GM12892 (cell line): Measurements from ENCODE around the gene RTN4.
"Not testable (repeated sequence)": the region's sequence is repeated elsewhere in the genome, so short reads cannot be mapped to it uniquely, and the experiment has no call there.

Experiments
- DNase-seq: peaks from one replicate; pipeline ENCODE4 v3.0.0; 2011; ENCODE audit not compliant: insufficient read length
- FAIRE-seq: peaks from 2 replicates; lab custom pipeline; 2011; peaks lifted over from hg19 to GRCh38; lab: Jason Lieb, UNC
- POLR2A ChIP-seq: IDR thresholded peaks from 2 replicates; pipeline ENCODE4 v1.6.1; 2011; ENCODE audit warnings: low read depth, low read length, control low read depth
- POLR2AphosphoS5 ChIP-seq: IDR thresholded peaks from 2 replicates; pipeline ENCODE4 v1.6.1; 2011; ENCODE audit warnings: low read depth, low read length, control low read depth
- TAF1 ChIP-seq: IDR thresholded peaks from 2 replicates; pipeline ENCODE4 v1.6.1; 2011; ENCODE audit warnings: low read depth, mild to moderate bottlenecking, control low read depth, low read length, borderline replicate concordance

Gene RTN4

GRCh38 chr2:55011831-55012671 lies 38.2 kb downstream of the RTN4 start:
- TF ChIP-seq TAF1 (no peak), POLR2A (no peak), POLR2AphosphoS5 (no peak)
- DNase-seq (no peak), FAIRE-seq (no peak)

GRCh38 chr2:55010915-55011314 lies 39.3 kb downstream of the RTN4 start:
- FAIRE-seq (no peak), DNase-seq (no peak)
- no peak for TF ChIP-seq POLR2AphosphoS5
- TF ChIP-seq POLR2A = no peak
- no peak for TF ChIP-seq TAF1

GRCh38 chr2:55010149-55010591 lies 40.1 kb downstream of the RTN4 start:
- no peak for TF ChIP-seq TAF1
- peak; percentile 66 for TF ChIP-seq POLR2AphosphoS5
- DNase-seq (peak; percentile 3), FAIRE-seq (peak; percentile 82)

- FAIRE-seq = peak; percentile 17
These were observed 40.8 kb downstream of the RTN4 start for GRCh38 chr2:55009277-55010060.

GRCh38 chr2:55006306-55006705 lies 43.9 kb downstream of the RTN4 start:
- FAIRE-seq (no peak), DNase-seq (no peak)
- TF ChIP-seq POLR2A = no peak
- no peak for TF ChIP-seq TAF1
- no peak for TF ChIP-seq POLR2AphosphoS5

More at GRCh38 chr2:55009277-55010060, 40.8 kb downstream of the RTN4 start:
- TF ChIP-seq TAF1 (no peak), POLR2A (no peak)
- DNase-seq = no peak

GRCh38 chr2:55003706-55004639 lies 46.3 kb downstream of the RTN4 start:
- DNase-seq (no peak), FAIRE-seq (no peak)
- TF ChIP-seq POLR2A (no peak), TAF1 (no peak), POLR2AphosphoS5 (no peak)

GRCh38 chr2:55001716-55002115 lies 48.5 kb downstream of the RTN4 start:
- DNase-seq = no peak
- no peak for TF ChIP-seq TAF1
- TF ChIP-seq POLR2AphosphoS5 = no peak
- no peak for TF ChIP-seq POLR2A
- FAIRE-seq = no peak

- FAIRE-seq = no peak
- TF ChIP-seq POLR2A (no peak), TAF1 (no peak), POLR2AphosphoS5 (no peak)
- DNase-seq = no peak
These were observed 49.9 kb downstream of the RTN4 start for GRCh38 chr2:55000341-55000740.

- TF ChIP-seq POLR2A = no peak
- DNase-seq (no peak), FAIRE-seq (peak; percentile 33)
These were observed 51.1 kb downstream of the RTN4 start for GRCh38 chr2:54999182-54999581.

- DNase-seq (no peak), FAIRE-seq (no peak)
- TF ChIP-seq TAF1 = no peak
- TF ChIP-seq POLR2AphosphoS5 = no peak
- no peak for TF ChIP-seq POLR2A
These were observed 52.4 kb downstream of the RTN4 start for GRCh38 chr2:54997826-54998225.

- TF ChIP-seq POLR2AphosphoS5 (no peak), TAF1 (no peak), POLR2A (no peak)
- DNase-seq (no peak), FAIRE-seq (peak; percentile 64)
These were observed 54.7 kb downstream of the RTN4 start for GRCh38 chr2:54995553-54995952.

GRCh38 chr2:54990694-54991093 lies 59.6 kb downstream of the RTN4 start:
- FAIRE-seq, DNase-seq: not testable (repeated sequence)
